NCI-H510A (cell line): ENCODE measurements around the gene UQCC2.

ENCODE experiments used
- DNase-seq: peaks from one replicate; lab custom pipeline; 2025; lab: John Stamatoyannopoulos, UW

Gene UQCC2

GRCh38 chr6:33651403-33651802, 60.1 kb downstream of the UQCC2 start:
- DNase-seq: no peak
